H9 (cell line): Measurements from ENCODE around the gene NBEAL1. TPM values are rescaled to one million over a fixed set of nuclear protein-coding genes. Genes with fewer than 3 reads are reported as not detected.
"Not testable (repeated sequence)": the region's sequence is repeated elsewhere in the genome, so short reads cannot be mapped to it uniquely, and the experiment has no call there.

Source experiments
- DNase-seq: peaks from one replicate; pipeline ENCODE4 v3.0.0-alpha.2; 2017
- H2AFZ ChIP-seq: one replicate; pipeline ENCODE4 v1.6.1; 2013; ENCODE audit warnings: mild to moderate bottlenecking, low read length, control low read depth, moderate library complexity
- H2AK5ac ChIP-seq: 2 replicates; pipeline ENCODE4 v1.6.1; 2013; ENCODE audit warnings: low read length, control low read depth, mixed read lengths; ENCODE audit not compliant: insufficient read length
- H2BK120ac ChIP-seq: one replicate; pipeline ENCODE4 v1.6.1; 2013; ENCODE audit warnings: low read depth, mild to moderate bottlenecking, low read length, control low read depth, inconsistent platforms; ENCODE audit not compliant: poor library complexity, severe bottlenecking
- H2BK12ac ChIP-seq: 2 replicates; pipeline ENCODE4 v1.6.1; 2013; ENCODE audit warnings: low read length, control low read depth, mixed read lengths, low read depth; ENCODE audit not compliant: insufficient read length
- H2BK15ac ChIP-seq: 2 replicates; pipeline ENCODE4 v1.6.1; 2013; ENCODE audit warnings: low read depth, low read length, control low read depth
- H2BK20ac ChIP-seq: one replicate; pipeline ENCODE4 v1.6.1; 2013; ENCODE audit warnings: low read depth, mild to moderate bottlenecking, low read length, control low read depth, inconsistent platforms; ENCODE audit not compliant: poor library complexity, severe bottlenecking
- H2BK5ac ChIP-seq: 2 replicates; pipeline ENCODE4 v1.6.1; 2013; ENCODE audit warnings: low read length, control low read depth, mixed read lengths; ENCODE audit not compliant: insufficient read length
- H3K14ac ChIP-seq: 2 replicates; pipeline ENCODE4 v1.6.1; 2013; ENCODE audit warnings: low read length, control low read depth; ENCODE audit not compliant: insufficient read depth
- H3K18ac ChIP-seq: 2 replicates; pipeline ENCODE4 v1.6.1; 2013; ENCODE audit warnings: low read depth, mild to moderate bottlenecking, mixed read lengths, low read length, control low read depth; ENCODE audit not compliant: insufficient read length
- H3K23ac ChIP-seq: 2 replicates; pipeline ENCODE4 v1.6.1; 2013; ENCODE audit warnings: low read length, control low read depth, mixed read lengths, low read depth; ENCODE audit not compliant: insufficient read length
- H3K23me2 ChIP-seq: 2 replicates; pipeline ENCODE4 v1.6.1; 2013; ENCODE audit warnings: low read depth, mild to moderate bottlenecking, mixed read lengths, low read length, control low read depth; ENCODE audit not compliant: insufficient read length, poor library complexity, severe bottlenecking
- H3K27ac ChIP-seq: 2 replicates; pipeline ENCODE4 v1.5.1; 2013; ENCODE audit warnings: low read length, control low read depth, mixed read lengths, low read depth; ENCODE audit not compliant: insufficient read length
- H3K27me3 ChIP-seq: 2 replicates; pipeline ENCODE4 v1.6.1; 2013; ENCODE audit warnings: low read length, control low read depth, inconsistent platforms; ENCODE audit not compliant: insufficient read depth
- H3K4ac ChIP-seq: 2 replicates; pipeline ENCODE4 v1.6.1; 2013; ENCODE audit warnings: low read depth, mild to moderate bottlenecking, control low read depth, inconsistent platforms, low read length, moderate library complexity
- H3K4me1 ChIP-seq: 2 replicates; pipeline ENCODE4 v1.6.1; 2013; ENCODE audit warnings: low read length, control low read depth, inconsistent platforms; ENCODE audit not compliant: insufficient read depth
- H3K4me2 ChIP-seq: 2 replicates; pipeline ENCODE4 v1.6.1; 2013; ENCODE audit warnings: low read length, control low read depth, mixed read lengths; ENCODE audit not compliant: insufficient read length, insufficient read depth
- H3K56ac ChIP-seq: 2 replicates; pipeline ENCODE4 v1.6.1; 2013; ENCODE audit warnings: low read depth, mild to moderate bottlenecking, mixed read lengths, low read length, control low read depth; ENCODE audit not compliant: insufficient read length
- H3K79me1 ChIP-seq: 2 replicates; pipeline ENCODE4 v1.6.1; 2013; ENCODE audit warnings: low read depth, mild to moderate bottlenecking, moderate library complexity, low read length, control low read depth, inconsistent platforms; ENCODE audit not compliant: insufficient read depth, poor library complexity, severe bottlenecking
- H3K79me2 ChIP-seq: 2 replicates; pipeline ENCODE4 v1.6.1; 2013; ENCODE audit warnings: low read length, control low read depth, inconsistent platforms; ENCODE audit not compliant: insufficient read depth
- H3K9ac ChIP-seq: 2 replicates; pipeline ENCODE4 v1.6.1; 2013; ENCODE audit warnings: low read length, control low read depth, mixed read lengths; ENCODE audit not compliant: insufficient read length; ENCODE audit errors: extremely low read depth
- H3K9me3 ChIP-seq: one replicate; pipeline ENCODE4 v1.6.1; 2013; ENCODE audit warnings: low read depth, low read length, inconsistent platforms; ENCODE audit not compliant: control insufficient read depth
- H3T11ph ChIP-seq: one replicate; pipeline ENCODE4 v1.6.1; 2013; ENCODE audit warnings: mild to moderate bottlenecking, low read length, control low read depth, inconsistent platforms
- H4K20me1 ChIP-seq: one replicate; pipeline ENCODE4 v1.6.1; 2013; ENCODE audit not compliant: control insufficient read depth, insufficient read length, insufficient read depth
- H4K5ac ChIP-seq: 2 replicates; pipeline ENCODE4 v1.6.1; 2013; ENCODE audit warnings: low read depth, mild to moderate bottlenecking, mixed read lengths, low read length, control low read depth; ENCODE audit not compliant: insufficient read length
- H4K8ac ChIP-seq: replicated peaks from 2 replicates; pipeline ENCODE4 v1.6.1; 2013; ENCODE audit warnings: low read length, control low read depth, mixed read lengths, low read depth; ENCODE audit not compliant: insufficient read length
- H4K91ac ChIP-seq: 2 replicates; pipeline ENCODE4 v1.6.1; 2013; ENCODE audit warnings: low read depth, mild to moderate bottlenecking, moderate library complexity, mixed read lengths, low read length, control low read depth; ENCODE audit not compliant: insufficient read length
- H3K27ac Mint-ChIP-seq, 3 experiments: 2 replicates in 2 of 3; 3 replicates in 1 of 3; pipeline ENCODE4 v1.8.0; 2020 to 2021; ENCODE audit warnings: mixed read lengths in 3 of 3, mild to moderate bottlenecking in 1 of 3, moderate library complexity in 1 of 3
- H3K27me3 Mint-ChIP-seq: 2 replicates; pipeline ENCODE4 v1.8.0; 2021; ENCODE audit warnings: low read depth, mild to moderate bottlenecking, moderate library complexity, mixed read lengths
- H3K36me3 Mint-ChIP-seq, 3 experiments: 2 replicates in 2 of 3; 3 replicates in 1 of 3; pipeline ENCODE4 v1.8.0; 2020 to 2021; ENCODE audit warnings: low read depth in 3 of 3, mixed read lengths in 3 of 3; ENCODE audit not compliant: insufficient read depth in 1 of 3
- H3K4me1 Mint-ChIP-seq, 2 experiments: 2 replicates each; pipeline ENCODE4 v1.8.0; 2020; ENCODE audit warnings: mixed read lengths in 2 of 2
- H3K4me3 Mint-ChIP-seq, 2 experiments: 2 replicates in 1 of 2; 3 replicates in 1 of 2; pipeline ENCODE4 v1.8.0; 2020 to 2021; ENCODE audit warnings: mild to moderate bottlenecking in 2 of 2, mixed read lengths in 2 of 2, moderate library complexity in 1 of 2
- H3K9me3 Mint-ChIP-seq, 2 experiments: 2 replicates in 1 of 2; 3 replicates in 1 of 2; pipeline ENCODE4 v1.8.0; 2020; ENCODE audit warnings: mild to moderate bottlenecking in 2 of 2, mixed read lengths in 2 of 2, moderate library complexity in 1 of 2
- WGBS: extraction: QIAGEN DNeasy Blood & Tissue Kit; methylation state at CpG from one replicate; pipeline ENCODE4 v1.1.7; 2013; ENCODE audit warnings: missing lambda C conversion rate, low lambda C conversion rate, mixed read lengths; ENCODE audit not compliant: insufficient read length; ENCODE audit errors: extremely low coverage; 5-methylcytosine and 5-hydroxymethylcytosine counted together
- total RNA-seq: library from RNA; stranded (reverse); gene quantifications from 2 replicates; pipeline ENCODE4 v1.2.1, GENCODE V29; 2021

Gene NBEAL1
- total RNA-seq, 1 experiment from 2014 or later: 10.1 TPM

- H3K27me3 Mint-ChIP-seq, H3K9me3 ChIP-seq, H3K27ac ChIP-seq, H3K4me3 Mint-ChIP-seq, H3K27me3 ChIP-seq, H2AFZ ChIP-seq, H3K18ac ChIP-seq, H3K23ac ChIP-seq, H3K9ac ChIP-seq, H3K14ac ChIP-seq, H3K79me2 ChIP-seq, H4K5ac ChIP-seq, H2BK12ac ChIP-seq, H3K9me3 Mint-ChIP-seq, H3K4me1 Mint-ChIP-seq, H3K36me3 Mint-ChIP-seq, H2BK120ac ChIP-seq, H2BK20ac ChIP-seq, H4K91ac ChIP-seq, H4K20me1 ChIP-seq, DNase-seq, H3K23me2 ChIP-seq, H3K79me1 ChIP-seq, H3K4me1 ChIP-seq, H2AK5ac ChIP-seq, H3K4me2 ChIP-seq, H2BK5ac ChIP-seq, H4K8ac ChIP-seq, H3T11ph ChIP-seq, H2BK15ac ChIP-seq, H3K56ac ChIP-seq, H3K4ac ChIP-seq: not testable (repeated sequence)
- peak overlapping the region in 1 of 3 experiments; percentile 77; a peak in 1 of 7 replicates for H3K27ac Mint-ChIP-seq
- WGBS: no CpG with 5 or more reads among the region's 4 CpGs
Measured at GRCh38 chr2:203090721-203091120, 76.0 kb downstream of the NBEAL1 start.
